T-cell (primary cell): ENCODE measurements around the gene FUNDC2. TPM values are rescaled to one million over a fixed set of nuclear protein-coding genes. Genes with fewer than 3 reads are reported as not detected.
A peak's percentile ranks its signal among the peaks of the same experiment; 100 is the strongest.

Source experiments
- ATAC-seq, 4 experiments: fragments of 200-7000 bp in 3 of 4; fragments of 150-1000 bp in 1 of 4; cut with Tn5 transposase; replicated peaks in 1 of 4; 1 replicate in 3 of 4; 2 replicates in 1 of 4; pipeline ENCODE4 v1.10.0; 2021; ENCODE audit warnings: moderate library complexity in 3 of 4, mild to moderate bottlenecking in 2 of 4, moderate number of reproducible peaks in 1 of 4
- CTCF ChIA-PET, 2 donors: fragments of 300-600 bp; sonication (Branson Sonifier 250); formaldehyde crosslinking; loops; one replicate each; lab custom pipeline; 2022; ENCODE audit warnings: antibody characterized with exemption in 2 of 2; lab: Charles Lee
- POLR2A ChIA-PET, 2 donors: fragments of 300-600 bp; sonication (Branson Sonifier 250); formaldehyde crosslinking; loops; one replicate each; lab custom pipeline; 2022; ENCODE audit warnings: antibody characterized with exemption in 2 of 2; lab: Charles Lee
- DNase-seq, 35 experiments: peaks; one replicate each; pipeline versions ENCODE4 v3.0.0 to v3.0.0-alpha.2; 2013 to 2023
- H3K27ac ChIP-seq: one replicate; pipeline ENCODE4 v1.5.1; 2013; ENCODE audit warnings: low read length
- H3K27me3 ChIP-seq, 2 experiments: replicated peaks in 1 of 2; 1 replicate in 1 of 2; 2 replicates in 1 of 2; pipeline versions ENCODE4 v1.6.1 to v1.7.0; 2013; ENCODE audit warnings: low read length in 1 of 2, mixed read lengths in 1 of 2; ENCODE audit not compliant: control insufficient read depth in 2 of 2, insufficient read depth in 2 of 2; ENCODE audit errors: extremely low read depth in 1 of 2
- H3K36me3 ChIP-seq, 2 donors: 1 replicate in 1 of 2; 2 replicates in 1 of 2; pipeline versions ENCODE4 v1.6.1 to v1.7.0; 2013; ENCODE audit warnings: low read length in 1 of 2; ENCODE audit not compliant: control insufficient read depth in 2 of 2, insufficient read depth in 1 of 2; ENCODE audit errors: extremely low read depth in 1 of 2
- H3K4me1 ChIP-seq, 2 experiments: 1 replicate in 1 of 2; 2 replicates in 1 of 2; pipeline versions ENCODE4 v1.6.1 to v1.7.0; 2013; ENCODE audit warnings: low read length in 2 of 2, mixed read lengths in 1 of 2; ENCODE audit not compliant: insufficient read depth in 2 of 2, control insufficient read depth in 1 of 2; ENCODE audit errors: extremely low read depth in 1 of 2
- H3K4me3 ChIP-seq, 2 donors: 1 replicate in 1 of 2; 2 replicates in 1 of 2; pipeline versions ENCODE4 v1.5.1 to v1.7.0; 2013; ENCODE audit warnings: mild to moderate bottlenecking in 2 of 2, low read length in 1 of 2, moderate library complexity in 1 of 2; ENCODE audit not compliant: control insufficient read depth in 1 of 2; ENCODE audit errors: extremely low read depth in 1 of 2
- H3K9me3 ChIP-seq: 2 replicates; pipeline ENCODE4 v1.7.0; 2013
- H3K27ac Mint-ChIP-seq, 2 donors: one replicate each; pipeline ENCODE4 v1.8.0; 2020 to 2021; ENCODE audit warnings: mild to moderate bottlenecking in 2 of 2, mixed read lengths in 2 of 2
- H3K27me3 Mint-ChIP-seq, 2 donors: one replicate each; pipeline ENCODE4 v1.8.0; 2021 to 2022; ENCODE audit warnings: mixed read lengths in 2 of 2
- H3K36me3 Mint-ChIP-seq: one replicate; pipeline ENCODE4 v1.8.0; 2021; ENCODE audit warnings: mixed read lengths
- H3K4me1 Mint-ChIP-seq, 3 donors: one replicate each; pipeline ENCODE4 v1.8.0; 2020 to 2022; ENCODE audit warnings: mixed read lengths in 3 of 3, mild to moderate bottlenecking in 1 of 3
- H3K4me3 Mint-ChIP-seq, 3 donors: one replicate each; pipeline ENCODE4 v1.8.0; 2020 to 2022; ENCODE audit warnings: mild to moderate bottlenecking in 3 of 3, mixed read lengths in 3 of 3, moderate library complexity in 3 of 3
- H3K9me3 Mint-ChIP-seq, 3 donors: one replicate each; pipeline ENCODE4 v1.8.0; 2020 to 2022; ENCODE audit warnings: mixed read lengths in 3 of 3
- WGBS: methylation state at CpG from one replicate; pipeline ENCODE4 v1.1.5; 2013; ENCODE audit warnings: missing lambda C conversion rate; ENCODE audit not compliant: insufficient coverage; 5-methylcytosine and 5-hydroxymethylcytosine counted together
- total RNA-seq, 35 experiments: library from RNA in 6 of 35; stranded (reverse) in 6 of 35; fragments of 120-200 nt in 1 of 35; gene quantifications; one replicate each; pipeline versions ENCODE4 v1.2.1 to v1.2.4 and lab custom pipeline; 2013 to 2026

The FUNDC2 gene
- total RNA-seq, 5 donors from 2014 or later (not counting 1 experiment from before 2014, with no cell fraction given), result 50.2 to 56.2 (median 53.0) TPM

DNA sequence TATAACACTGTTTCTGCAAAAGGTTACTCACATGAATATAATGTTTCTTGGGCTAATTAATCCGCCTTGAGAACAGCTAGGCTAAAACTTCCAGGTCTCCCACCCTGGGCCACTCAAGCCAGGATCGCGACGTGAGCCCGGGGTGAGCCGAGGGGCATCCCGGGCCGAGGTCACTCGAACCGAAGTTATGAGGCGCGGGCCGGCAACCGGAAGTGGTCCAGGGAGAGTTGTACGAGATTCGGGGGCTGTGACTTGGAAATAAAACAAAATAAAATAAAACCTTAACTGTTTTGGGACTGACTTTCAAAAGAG, 44.0 kb downstream of the FUNDC2 start:
- ChIA-PET POLR2A (interaction anchor here in 1 of 2 donors (1.0 kb wide), 1 partner anchor 44 kb away, joined by 3 read pairs; the partner anchor contains the start of gene FUNDC2), CTCF (interaction anchor here in 1 of 2 donors (2.0 kb wide), 1 partner anchor 44 kb away, joined by 10 read pairs; the partner anchor contains the start of gene FUNDC2)
- Mint-ChIP-seq H3K36me3 (peaks cover 16% of the 10 kb centered on the region), H3K4me1 (peaks cover 32 to 63% (median 54%) of the 10 kb centered on the region in 3 donors), H3K27me3 (no peaks in the 10 kb centered on the region), H3K27ac (peak overlapping the region; percentile 24 to 41), H3K9me3 (no peaks in the 10 kb centered on the region), H3K4me3 (peak overlapping the region; percentile 78 to 82 (median 81))
- DNase-seq, result no peak
- WGBS, result 0% methylated on average over 1 of the region's 16 CpGs
- Histone ChIP-seq H3K27ac (peak overlapping the region; percentile 78), H3K4me1 (peaks cover 5 to 15% of the 10 kb centered on the region in 2 experiments), H3K27me3 (no peaks in the 10 kb centered on the region), H3K36me3 (peaks cover 0 to 10% of the 10 kb centered on the region in 2 donors), H3K4me3 (peak overlapping the region; percentile 79), H3K9me3 (no peaks in the 10 kb centered on the region)
- peak in 2 of 4 experiments; percentile 3 to 7 for ATAC-seq

DNA sequence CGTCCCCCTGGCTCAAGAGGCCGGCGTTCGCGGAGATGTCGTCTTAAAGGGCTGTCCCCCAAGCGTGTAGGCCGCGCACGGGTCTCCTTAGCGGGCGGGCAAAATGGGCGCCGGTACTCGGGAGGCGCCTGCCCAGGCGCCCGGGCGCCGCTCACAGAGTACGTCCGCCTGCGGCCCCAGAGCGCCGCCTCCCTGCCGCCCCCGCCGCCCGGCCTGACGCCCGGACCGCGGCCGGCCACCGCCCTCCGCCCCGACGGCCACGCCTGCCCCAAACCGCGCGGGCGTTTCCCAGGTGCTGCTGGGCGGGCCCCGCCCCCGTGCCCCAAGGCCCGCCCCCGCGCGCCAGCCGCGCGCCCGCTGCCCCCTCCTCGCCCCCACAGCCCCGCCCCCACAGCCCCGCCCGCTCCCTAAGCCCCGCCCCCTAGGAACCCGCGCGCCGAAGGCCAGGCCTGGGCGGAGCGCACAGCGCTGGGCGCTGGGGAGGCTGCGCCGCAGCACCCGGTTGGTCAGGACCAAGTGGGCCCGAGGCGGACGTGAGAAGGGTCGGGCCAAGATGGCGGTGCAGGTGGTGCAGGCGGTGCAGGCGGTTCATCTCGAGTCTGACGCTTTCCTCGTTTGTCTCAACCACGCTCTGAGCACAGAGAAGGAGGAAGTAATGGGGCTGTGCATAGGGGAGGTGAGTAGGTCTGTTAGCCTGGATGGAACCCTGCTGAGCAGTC, 44.5 kb downstream of the FUNDC2 start, which contains the start of the genes BRCC3, CMC4 and MTCP1:
Gene BRCC3, plus strand, starts transcription at position 534 of the 719 bp plus-strand sequence. Its CDS starts 20 bp downstream, at position 554.
Gene CMC4, minus strand, starts transcription at position 162 of the 719 bp plus-strand sequence. CDS start 7,113 bp downstream, outside the sequence.
Gene MTCP1, minus strand, starts transcription at position 162 of the 719 bp plus-strand sequence. CDS start 5,126 bp downstream, outside the sequence.
- Histone ChIP-seq H3K4me3 (peak within 1 kb of the TSS; percentile 79), H3K4me1 (peaks cover 5 to 15% of the 10 kb centered on the region in 2 experiments), H3K9me3 (no peaks in the 10 kb centered on the region), H3K27me3 (no peaks in the 10 kb centered on the region), H3K36me3 (peaks cover 0 to 15% of the 10 kb centered on the region in 2 donors), H3K27ac (peak within 1 kb of the TSS; percentile 78)
- WGBS, result under 1% methylated on average over 17 of the region's 81 CpGs
- Mint-ChIP-seq H3K36me3 (peaks cover 17% of the 10 kb centered on the region), H3K4me1 (peaks cover 32 to 64% (median 54%) of the 10 kb centered on the region in 3 donors), H3K9me3 (no peaks in the 10 kb centered on the region), H3K4me3 (peak within 1 kb of the TSS; percentile 81 to 89 (median 87)), H3K27me3 (no peaks in the 10 kb centered on the region), H3K27ac (peak within 1 kb of the TSS; percentile 87 to 90)
- DNase-seq (peak; percentile 37 to 79 (median 59)), ATAC-seq (peak; percentile 81 to 84 (median 84))
- ChIA-PET CTCF (interaction anchor here in 1 of 2 donors (1.0 to 2.0 kb wide), 2 partner anchors 14 to 44 kb away, joined by 4 to 10 read pairs; partner anchors contain the start of gene FUNDC2), POLR2A (interaction anchor here in 1 of 2 donors (1.0 kb wide), 1 partner anchor 44 kb away, joined by 3 read pairs; the partner anchor contains the start of gene FUNDC2)

DNA sequence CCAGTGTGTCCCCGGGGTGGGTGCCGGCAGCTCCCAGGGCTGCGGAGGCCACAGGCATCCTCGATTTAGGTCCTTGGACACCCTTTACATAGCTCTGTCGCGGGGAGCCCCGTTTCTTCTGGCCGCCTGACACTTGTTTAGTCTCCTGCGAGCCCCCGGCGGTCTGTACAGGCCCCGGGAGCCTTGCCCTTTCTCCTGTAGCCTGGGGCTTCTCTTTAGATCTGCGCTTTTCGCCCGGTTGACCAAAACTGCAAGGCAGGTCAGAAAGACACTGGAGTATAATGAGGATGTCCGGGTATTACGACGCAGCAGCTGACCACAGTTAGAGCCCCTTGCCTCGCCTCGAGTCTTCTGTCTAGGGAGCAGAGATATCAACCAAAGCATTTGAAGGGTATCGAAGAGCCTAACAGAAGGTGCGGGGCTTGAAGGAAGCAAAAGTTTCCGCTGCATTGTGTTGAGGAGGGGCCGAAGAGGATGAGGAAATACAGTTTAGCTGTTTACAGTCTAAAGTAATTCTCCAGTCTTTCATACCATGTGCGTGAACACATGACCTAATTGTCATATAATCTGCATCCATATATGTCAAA, 45.1 kb downstream of the FUNDC2 start:
- ChIA-PET POLR2A (no interaction called here), CTCF (interaction anchor here in 1 of 2 donors (1.0 kb wide), 2 partner anchors 15 to 92 kb away, joined by 3 to 4 read pairs; no protein-coding TSS in a partner anchor)
- Histone ChIP-seq H3K27me3 (no peaks in the 10 kb centered on the region), H3K4me3 (peak overlapping the region; percentile 60 to 72), H3K36me3 (peaks cover 0 to 18% of the 10 kb centered on the region in 2 donors), H3K27ac (peak overlapping the region; percentile 54), H3K9me3 (no peaks in the 10 kb centered on the region), H3K4me1 (peaks cover 5 to 15% of the 10 kb centered on the region in 2 experiments)
- Mint-ChIP-seq H3K4me1 (peaks cover 32 to 62% (median 53%) of the 10 kb centered on the region in 3 donors), H3K27ac (peak overlapping the region; percentile 87 to 90), H3K9me3 (no peaks in the 10 kb centered on the region), H3K4me3 (peak overlapping the region; percentile 81 to 89 (median 87)), H3K36me3 (peaks cover 17% of the 10 kb centered on the region), H3K27me3 (no peaks in the 10 kb centered on the region)
- peak in 5 of 35 experiments; percentile 0 to 31 (median 6) for DNase-seq
- WGBS, result 0% methylated on average over 6 of the region's 25 CpGs
- ATAC-seq, result peak in 3 of 4 experiments; percentile 4 to 18 (median 4)

DNA sequence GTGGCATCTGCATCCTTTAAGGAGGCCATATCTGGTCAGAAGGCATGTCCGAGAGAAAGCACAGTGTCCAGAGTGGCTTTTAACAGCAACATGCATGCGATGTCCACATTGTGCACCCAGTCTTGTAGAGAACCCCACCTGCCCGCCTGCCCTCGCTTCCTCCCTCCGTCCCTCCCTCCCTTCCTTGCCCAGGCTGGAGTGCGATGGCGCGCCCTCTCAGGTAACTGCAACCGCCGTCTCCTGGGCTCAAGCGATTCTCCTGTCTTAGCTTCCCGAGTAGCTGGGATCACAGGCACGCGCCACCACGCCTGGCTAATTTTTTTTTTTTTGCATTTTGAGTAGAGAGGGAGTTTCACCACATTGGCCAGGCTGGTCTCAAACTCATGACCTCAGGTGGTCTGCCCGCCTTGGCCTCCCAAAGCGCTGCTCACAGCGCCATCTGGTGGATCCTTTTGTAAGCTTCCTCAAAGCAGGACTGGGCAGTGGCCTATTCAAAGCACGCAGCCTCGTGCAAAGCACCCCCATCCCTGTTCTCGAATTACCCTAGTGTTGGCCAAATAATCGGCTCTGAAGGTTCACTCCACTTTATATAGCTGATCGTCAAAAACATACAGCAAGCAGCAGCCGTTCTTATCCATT, 59.7 kb downstream of the FUNDC2 start:
- Mint-ChIP-seq H3K27me3 (no peaks in the 10 kb centered on the region), H3K4me3 (no peak overlapping the region), H3K9me3 (no peaks in the 10 kb centered on the region), H3K27ac (no peak overlapping the region), H3K36me3 (peaks cover 24% of the 10 kb centered on the region), H3K4me1 (peaks cover 0 to 5% (median 5%) of the 10 kb centered on the region in 3 donors)
- Histone ChIP-seq H3K27me3 (no peaks in the 10 kb centered on the region), H3K36me3 (peaks cover 0 to 13% of the 10 kb centered on the region in 2 donors), H3K9me3 (no peaks in the 10 kb centered on the region), H3K4me3 (no peak overlapping the region), H3K27ac (no peak overlapping the region), H3K4me1 (no peaks in the 10 kb centered on the region)
- ATAC-seq, result peak in 3 of 4 experiments; percentile 42 to 59 (median 47)
- POLR2A ChIA-PET, result no interaction called here
- CTCF ChIA-PET, result interaction anchor here in 1 of 2 donors (0.6 to 1.1 kb wide), 2 partner anchors 97 to 770 kb away, joined by 3 read pairs; no protein-coding TSS in a partner anchor
- peak in 23 of 35 experiments; percentile 1 to 65 (median 22) for DNase-seq
- no CpG with 5 or more reads among the region's 24 CpGs for WGBS

DNA sequence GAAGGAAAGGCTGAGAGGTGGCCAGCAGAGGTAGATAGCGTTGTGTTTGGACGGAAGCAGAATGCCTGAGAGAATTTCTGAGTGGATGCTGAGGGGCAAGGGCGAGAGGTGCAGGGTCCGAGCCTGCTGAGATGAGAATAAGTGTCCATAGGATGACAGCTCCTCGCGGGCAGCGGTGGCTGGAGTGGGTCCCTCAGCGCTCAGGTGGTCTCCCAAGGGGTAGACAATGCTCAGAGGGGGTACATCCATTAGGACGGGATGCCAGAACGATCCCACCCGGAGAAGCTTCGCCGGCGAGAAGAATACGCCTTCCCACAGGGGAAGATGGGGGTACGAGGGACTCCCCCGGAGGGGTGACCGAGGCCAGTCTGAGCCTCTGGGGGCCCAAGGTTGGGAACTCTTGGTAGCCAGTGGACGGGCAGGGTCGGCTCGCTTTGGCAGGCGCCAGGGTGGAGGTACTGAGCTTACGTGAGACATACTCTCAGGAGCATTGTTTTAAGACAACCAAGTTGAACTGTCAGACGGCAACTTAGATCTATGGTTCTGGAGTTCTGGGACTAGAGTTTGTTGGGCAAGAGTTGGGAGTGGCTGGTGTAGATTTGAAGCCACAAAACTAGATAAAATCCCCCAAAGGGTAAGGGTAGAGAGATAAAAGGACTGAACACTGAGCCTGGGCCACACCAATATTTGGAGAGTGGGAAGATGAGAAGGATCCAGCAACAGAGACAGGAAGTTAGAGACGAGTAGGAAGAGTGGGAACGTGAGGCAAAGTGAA, 60.5 kb downstream of the FUNDC2 start:
- no peaks in the 10 kb centered on the region for H3K9me3 Mint-ChIP-seq
- H3K27ac ChIP-seq, result no peak overlapping the region
- CTCF ChIA-PET, result interaction anchor here in 1 of 2 donors (1.1 kb wide), 1 partner anchor 98 kb away, joined by 3 read pairs; no protein-coding TSS in a partner anchor
- H3K4me1 ChIP-seq, result no peaks in the 10 kb centered on the region
- H3K27me3 ChIP-seq, result no peaks in the 10 kb centered on the region
- no peak overlapping the region for H3K27ac Mint-ChIP-seq
- H3K4me3 Mint-ChIP-seq, result no peak overlapping the region
- DNase-seq, result no peak
- peaks cover 0 to 5% (median 5%) of the 10 kb centered on the region in 3 donors for H3K4me1 Mint-ChIP-seq
- peaks cover 18% of the 10 kb centered on the region for H3K36me3 Mint-ChIP-seq
- no peak overlapping the region for H3K4me3 ChIP-seq
- POLR2A ChIA-PET, result no interaction called here
- peaks cover 0 to 11% of the 10 kb centered on the region in 2 donors for H3K36me3 ChIP-seq
- 93% methylated on average over 10 of the region's 26 CpGs for WGBS
- ATAC-seq, result no peak
- no peaks in the 10 kb centered on the region for H3K27me3 Mint-ChIP-seq
- H3K9me3 ChIP-seq, result no peaks in the 10 kb centered on the region
